A549 (cell line): ENCODE measurements around the gene ETF1.

Experiments used
- EHMT2 ChIP-seq: fragments of 200-600 bp; sonication (generic); IDR thresholded peaks from 2 replicates; pipeline ENCODE4 v1.6.1; 2016; ENCODE audit warnings: antibody characterized with exemption, low read depth, mild to moderate bottlenecking, moderate library complexity
- JUN ChIP-seq, 2 experiments: fragments of >200 bp; sonication (Bioruptor Twin); formaldehyde crosslinking; IDR thresholded peaks; 2 replicates in 1 of 2; 3 replicates in 1 of 2; pipeline ENCODE4 v1.6.1; 2016 to 2017
- KDM5A ChIP-seq: fragments of 200-600 bp; sonication (generic); IDR thresholded peaks from 2 replicates; pipeline ENCODE4 v1.6.1; 2016; ENCODE audit warnings: antibody characterized with exemption, mild to moderate bottlenecking
- MYC ChIP-seq: IDR thresholded peaks from 2 replicates; pipeline ENCODE4 v1.6.1; 2012; ENCODE audit warnings: mild to moderate bottlenecking, inconsistent platforms, low read length, improper control_type of control experiment, borderline replicate concordance
- POLR2A ChIP-seq: IDR thresholded peaks from 2 replicates; pipeline ENCODE4 v1.6.1; 2012; ENCODE audit warnings: mild to moderate bottlenecking, low read length
- RAD21 ChIP-seq, 2 experiments: fragments of >200 bp in 1 of 2; sonication (Bioruptor Twin) in 1 of 2; formaldehyde crosslinking in 1 of 2; IDR thresholded peaks in 1 of 2; conservative IDR thresholded peaks in 1 of 2; 2 replicates in 1 of 2; 3 replicates in 1 of 2; pipeline ENCODE4 v1.6.1; 2012 to 2018; ENCODE audit warnings: inconsistent platforms in 1 of 2
- RNF2 ChIP-seq: fragments of 200-600 bp; sonication (generic); IDR thresholded peaks from 2 replicates; pipeline ENCODE4 v1.6.1; 2016; ENCODE audit warnings: low read depth, mild to moderate bottlenecking, antibody characterized with exemption, moderate library complexity, borderline replicate concordance
- SMC3 ChIP-seq: fragments of >200 bp; sonication (Bioruptor Twin); formaldehyde crosslinking; IDR thresholded peaks from 3 replicates; pipeline ENCODE4 v1.6.1; 2018; ENCODE audit warnings: inconsistent platforms
- TF ChIP-seq, protein P1 (sequence below): fragments of >200 bp; sonication (Bioruptor Twin); formaldehyde crosslinking; IDR thresholded peaks from 3 replicates; pipeline ENCODE4 v1.5.1; 2016
- TF ChIP-seq, protein P2 (sequence below): IDR thresholded peaks from 2 replicates; pipeline ENCODE4 v1.6.1; 2012
- TF ChIP-seq, protein P3 (sequence below): fragments of 200-600 bp; sonication (generic); IDR thresholded peaks from 2 replicates; pipeline ENCODE4 v1.6.1; 2016; ENCODE audit warnings: antibody characterized with exemption, mild to moderate bottlenecking, moderate library complexity

DNA sequence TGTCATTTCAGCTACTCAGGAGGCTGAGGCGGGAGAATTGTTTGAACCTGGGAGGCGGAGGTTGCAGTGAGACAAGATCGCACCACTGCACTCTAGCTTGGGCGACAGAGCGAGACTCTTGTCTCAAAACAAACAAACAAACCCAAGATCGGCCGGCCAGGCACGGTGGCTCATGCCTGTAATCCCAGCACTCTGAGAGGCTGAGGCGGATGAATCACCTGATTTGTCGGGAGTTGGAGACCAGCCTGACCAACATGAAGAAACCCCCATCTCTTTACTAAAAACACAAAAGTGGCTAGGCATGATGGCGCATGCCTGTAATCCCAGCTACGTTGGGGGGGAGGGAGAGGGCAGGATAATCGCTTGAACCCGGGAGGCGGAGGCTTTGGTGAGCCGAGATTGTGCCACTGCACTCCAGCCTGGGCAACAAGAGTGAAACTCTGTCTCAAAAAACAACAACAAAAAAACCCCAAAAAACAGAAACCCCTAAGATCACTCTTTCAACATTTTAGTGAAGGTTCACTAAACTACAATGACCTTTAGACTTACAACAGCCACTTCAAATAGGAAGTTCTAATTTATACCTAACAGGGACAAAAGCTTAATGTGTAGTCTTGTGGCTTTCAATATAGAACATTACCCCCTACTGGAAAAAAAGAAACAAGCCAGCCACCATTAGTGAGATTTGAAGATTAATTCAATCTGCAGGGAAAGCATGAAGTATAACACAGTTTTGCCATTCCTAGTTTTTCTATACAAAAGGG, 25.2 kb upstream of the ETF1 start:
- TF ChIP-seq, protein P1, sequence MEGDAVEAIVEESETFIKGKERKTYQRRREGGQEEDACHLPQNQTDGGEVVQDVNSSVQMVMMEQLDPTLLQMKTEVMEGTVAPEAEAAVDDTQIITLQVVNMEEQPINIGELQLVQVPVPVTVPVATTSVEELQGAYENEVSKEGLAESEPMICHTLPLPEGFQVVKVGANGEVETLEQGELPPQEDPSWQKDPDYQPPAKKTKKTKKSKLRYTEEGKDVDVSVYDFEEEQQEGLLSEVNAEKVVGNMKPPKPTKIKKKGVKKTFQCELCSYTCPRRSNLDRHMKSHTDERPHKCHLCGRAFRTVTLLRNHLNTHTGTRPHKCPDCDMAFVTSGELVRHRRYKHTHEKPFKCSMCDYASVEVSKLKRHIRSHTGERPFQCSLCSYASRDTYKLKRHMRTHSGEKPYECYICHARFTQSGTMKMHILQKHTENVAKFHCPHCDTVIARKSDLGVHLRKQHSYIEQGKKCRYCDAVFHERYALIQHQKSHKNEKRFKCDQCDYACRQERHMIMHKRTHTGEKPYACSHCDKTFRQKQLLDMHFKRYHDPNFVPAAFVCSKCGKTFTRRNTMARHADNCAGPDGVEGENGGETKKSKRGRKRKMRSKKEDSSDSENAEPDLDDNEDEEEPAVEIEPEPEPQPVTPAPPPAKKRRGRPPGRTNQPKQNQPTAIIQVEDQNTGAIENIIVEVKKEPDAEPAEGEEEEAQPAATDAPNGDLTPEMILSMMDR = no peak
- TF ChIP-seq EHMT2 (no peak), RNF2 (no peak), MYC (no peak), SMC3 (no peak), POLR2A (no peak), JUN (IDR thresholded peaks at IDR 0.05) (no peak), RAD21 (conservative IDR thresholded peaks at IDR 0.05 in 1 of 2, IDR thresholded peaks at IDR 0.05 in 1 of 2) (no peak), KDM5A (no peak)
- TF ChIP-seq, protein P2, sequence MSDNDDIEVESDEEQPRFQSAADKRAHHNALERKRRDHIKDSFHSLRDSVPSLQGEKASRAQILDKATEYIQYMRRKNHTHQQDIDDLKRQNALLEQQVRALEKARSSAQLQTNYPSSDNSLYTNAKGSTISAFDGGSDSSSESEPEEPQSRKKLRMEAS = no peak
- TF ChIP-seq, protein P3, sequence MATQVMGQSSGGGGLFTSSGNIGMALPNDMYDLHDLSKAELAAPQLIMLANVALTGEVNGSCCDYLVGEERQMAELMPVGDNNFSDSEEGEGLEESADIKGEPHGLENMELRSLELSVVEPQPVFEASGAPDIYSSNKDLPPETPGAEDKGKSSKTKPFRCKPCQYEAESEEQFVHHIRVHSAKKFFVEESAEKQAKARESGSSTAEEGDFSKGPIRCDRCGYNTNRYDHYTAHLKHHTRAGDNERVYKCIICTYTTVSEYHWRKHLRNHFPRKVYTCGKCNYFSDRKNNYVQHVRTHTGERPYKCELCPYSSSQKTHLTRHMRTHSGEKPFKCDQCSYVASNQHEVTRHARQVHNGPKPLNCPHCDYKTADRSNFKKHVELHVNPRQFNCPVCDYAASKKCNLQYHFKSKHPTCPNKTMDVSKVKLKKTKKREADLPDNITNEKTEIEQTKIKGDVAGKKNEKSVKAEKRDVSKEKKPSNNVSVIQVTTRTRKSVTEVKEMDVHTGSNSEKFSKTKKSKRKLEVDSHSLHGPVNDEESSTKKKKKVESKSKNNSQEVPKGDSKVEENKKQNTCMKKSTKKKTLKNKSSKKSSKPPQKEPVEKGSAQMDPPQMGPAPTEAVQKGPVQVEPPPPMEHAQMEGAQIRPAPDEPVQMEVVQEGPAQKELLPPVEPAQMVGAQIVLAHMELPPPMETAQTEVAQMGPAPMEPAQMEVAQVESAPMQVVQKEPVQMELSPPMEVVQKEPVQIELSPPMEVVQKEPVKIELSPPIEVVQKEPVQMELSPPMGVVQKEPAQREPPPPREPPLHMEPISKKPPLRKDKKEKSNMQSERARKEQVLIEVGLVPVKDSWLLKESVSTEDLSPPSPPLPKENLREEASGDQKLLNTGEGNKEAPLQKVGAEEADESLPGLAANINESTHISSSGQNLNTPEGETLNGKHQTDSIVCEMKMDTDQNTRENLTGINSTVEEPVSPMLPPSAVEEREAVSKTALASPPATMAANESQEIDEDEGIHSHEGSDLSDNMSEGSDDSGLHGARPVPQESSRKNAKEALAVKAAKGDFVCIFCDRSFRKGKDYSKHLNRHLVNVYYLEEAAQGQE = no peak
